ENCODE data around the gene SYNJ2.

- TF ChIP-seq CTCF (IDR thresholded peaks at IDR 0.05; ENCODE audit: low read depth, low read length) (peak; percentile 78), EZH2phosphoT487 (IDR thresholded peaks at IDR 0.05; ENCODE audit: low read depth) (no peak)
These were observed 90.5 kb downstream of the SYNJ2 start for GRCh38 chr6:158072083-158072721.
